GM12878 (cell line): Measurements from ENCODE around the gene TULP1. TPM values are rescaled to one million over a fixed set of nuclear protein-coding genes. Genes with fewer than 3 reads are reported as not detected.
A peak's percentile ranks its signal among the peaks of the same experiment; 100 is the strongest.

Experiments used
- microRNA-seq: library from miRNA; unstranded; fragments of <30 nt; microRNA quantifications from one replicate; pipeline ENCODE4, GENCODE V29; 2018
- polyA plus RNA-seq, 11 experiments: library from polyadenylated mRNA; depleted of rRNA in 4 of 11; unstranded in 6 of 11; stranded (reverse) in 5 of 11; fragments of >200 nt; fragmentation: Nextera tagmentation in 4 of 11; fragmentation: Illumina TruSeq in 1 of 11; extraction: Ambion mirVana in 4 of 11; extraction: Trizol in 1 of 11; gene quantifications; 1 replicate in 1 of 11; 2 replicates in 10 of 11; pipeline versions ENCODE4 v1.2.1 to v1.2.3, GENCODE V29; 2011 to 2016; ENCODE audit warnings: inconsistent platforms in 2 of 11, missing spikeins in 2 of 11, low read depth in 1 of 11
- small RNA-seq: library from RNA; depleted of rRNA; stranded (forward); fragments of <200 nt; gene quantifications from one replicate; pipeline ENCODE3, GENCODE V24; 2014
- total RNA-seq, 4 experiments: library from RNA; depleted of rRNA in 3 of 4; stranded (reverse); fragments of >200 nt in 3 of 4; fragmentation: Illumina TruSeq in 1 of 4; extraction: Trizol in 1 of 4; gene quantifications; 2 replicates each; pipeline versions ENCODE4 v1.2.1 to v1.2.3, GENCODE V29; 2013 to 2021

TULP1 gene
- total and polyA plus RNA-seq, 10 of the 15 experiments (the other 5 are each of a cell fraction or from before 2014, with no cell fraction given) = not detected

Small RNA genes within 50 kb of the gene (microRNA-seq; reads per million reads assigned to microRNA genes)
- 1.1 reads per million for gene MIR7111

Small RNA genes within 50 kb of the gene (small RNA-seq; reads per million reads assigned to genes)
- gene MIR7111 = 0.59 reads per million, percentile 14 among the genes with 10 or more reads in this experiment

Other genes with a start within 250 kb of the TULP1 start
- gene DEF6, start 215.1 kb downstream of the TULP1 start, total RNA-seq (2014; rRNA removed) = 51.1 and 55.3 TPM in 2 replicates
- 26.9 and 29.3 TPM in 2 replicates for gene DEF6, start 215.1 kb downstream of the TULP1 start, total RNA-seq (2014; rRNA removed; fragmentation: Illumina TruSeq; extraction: Trizol)
- gene DEF6, start 215.1 kb downstream of the TULP1 start, total RNA-seq (2021) = 58.1 and 66.3 TPM in 2 replicates
- gene DEF6, start 215.1 kb downstream of the TULP1 start, polyA plus RNA-seq (2011; rRNA removed) = 26.1 and 42.3 TPM in 2 replicates
- gene DEF6, start 215.1 kb downstream of the TULP1 start, polyA plus RNA-seq (2014; fragmentation: Illumina TruSeq; extraction: Trizol) = 9.3 and 21.6 TPM in 2 replicates
- 1 to 10 TPM; 3.3 to 5.1 TPM for gene DEF6, start 215.1 kb downstream of the TULP1 start, polyA plus RNA-seq (2014; fragmentation: Nextera tagmentation; extraction: Ambion mirVana)
- 59.8 and 72.1 TPM in 2 replicates for gene DEF6, start 215.1 kb downstream of the TULP1 start, polyA plus RNA-seq (2014; rRNA removed)
- gene DEF6, start 215.1 kb downstream of the TULP1 start, polyA plus RNA-seq (2016; fragmentation: Nextera tagmentation; extraction: Ambion mirVana) = 10 to 100 TPM; 59.9 to 69.5 TPM
- 4.5 and 4.9 TPM in 2 replicates for gene PPARD, start 170.3 kb downstream of the TULP1 start, total RNA-seq (2014; rRNA removed)
- gene PPARD, start 170.3 kb downstream of the TULP1 start, total RNA-seq (2014; rRNA removed; fragmentation: Illumina TruSeq; extraction: Trizol) = 2.8 and 3.2 TPM in 2 replicates
- 12.2 and 12.3 TPM in 2 replicates for gene PPARD, start 170.3 kb downstream of the TULP1 start, total RNA-seq (2021)
- 3.3 and 5.7 TPM in 2 replicates for gene PPARD, start 170.3 kb downstream of the TULP1 start, polyA plus RNA-seq (2011; rRNA removed)
- 3.1 and 7.9 TPM in 2 replicates for gene PPARD, start 170.3 kb downstream of the TULP1 start, polyA plus RNA-seq (2014; fragmentation: Illumina TruSeq; extraction: Trizol)
- gene PPARD, start 170.3 kb downstream of the TULP1 start, polyA plus RNA-seq (2014; fragmentation: Nextera tagmentation; extraction: Ambion mirVana) = under 1 TPM; 0.05 to 0.38 TPM
- gene PPARD, start 170.3 kb downstream of the TULP1 start, polyA plus RNA-seq (2014; rRNA removed) = 12.6 and 14.5 TPM in 2 replicates
- gene PPARD, start 170.3 kb downstream of the TULP1 start, polyA plus RNA-seq (2016; fragmentation: Nextera tagmentation; extraction: Ambion mirVana) = 1 to 10 TPM; 7.7 to 8.6 TPM
- 13.0 and 13.3 TPM in 2 replicates for gene FANCE, start 60.6 kb downstream of the TULP1 start, total RNA-seq (2014; rRNA removed)
- gene FANCE, start 60.6 kb downstream of the TULP1 start, total RNA-seq (2014; rRNA removed; fragmentation: Illumina TruSeq; extraction: Trizol) = 7.9 and 9.1 TPM in 2 replicates
- 11.3 and 12.8 TPM in 2 replicates for gene FANCE, start 60.6 kb downstream of the TULP1 start, total RNA-seq (2021)
- gene FANCE, start 60.6 kb downstream of the TULP1 start, polyA plus RNA-seq (2011; rRNA removed) = 6.0 and 8.1 TPM in 2 replicates
- gene FANCE, start 60.6 kb downstream of the TULP1 start, polyA plus RNA-seq (2014; fragmentation: Illumina TruSeq; extraction: Trizol) = 7.3 and 8.1 TPM in 2 replicates
- 1 to 10 TPM; 3.0 to 3.7 TPM for gene FANCE, start 60.6 kb downstream of the TULP1 start, polyA plus RNA-seq (2014; fragmentation: Nextera tagmentation; extraction: Ambion mirVana)
- gene FANCE, start 60.6 kb downstream of the TULP1 start, polyA plus RNA-seq (2014; rRNA removed) = 9.2 and 10.6 TPM in 2 replicates
- gene FANCE, start 60.6 kb downstream of the TULP1 start, polyA plus RNA-seq (2016; fragmentation: Nextera tagmentation; extraction: Ambion mirVana) = 1 to 10 TPM; 3.5 to 7.6 TPM
- 2,974 and 3,149 TPM in 2 replicates for gene RPL10A, start 44.5 kb downstream of the TULP1 start, total RNA-seq (2014; rRNA removed)
- 2,806 and 2,891 TPM in 2 replicates for gene RPL10A, start 44.5 kb downstream of the TULP1 start, total RNA-seq (2014; rRNA removed; fragmentation: Illumina TruSeq; extraction: Trizol)
- 2,346 and 2,441 TPM in 2 replicates for gene RPL10A, start 44.5 kb downstream of the TULP1 start, total RNA-seq (2021)
- gene RPL10A, start 44.5 kb downstream of the TULP1 start, polyA plus RNA-seq (2011; rRNA removed) = 3,265 and 3,380 TPM in 2 replicates
- gene RPL10A, start 44.5 kb downstream of the TULP1 start, polyA plus RNA-seq (2014; fragmentation: Illumina TruSeq; extraction: Trizol) = 2,332 and 3,478 TPM in 2 replicates
- gene RPL10A, start 44.5 kb downstream of the TULP1 start, polyA plus RNA-seq (2014; fragmentation: Nextera tagmentation; extraction: Ambion mirVana) = 1,000 to 10,000 TPM; 2,399 to 2,699 TPM
- gene RPL10A, start 44.5 kb downstream of the TULP1 start, polyA plus RNA-seq (2014; rRNA removed) = 3,639 and 4,029 TPM in 2 replicates
- gene RPL10A, start 44.5 kb downstream of the TULP1 start, polyA plus RNA-seq (2016; fragmentation: Nextera tagmentation; extraction: Ambion mirVana) = 100 to 1,000 TPM; 833 to 850 TPM
- not detected in 2 replicates for gene TEAD3, start 15.8 kb downstream of the TULP1 start, total RNA-seq (2014; rRNA removed)
- not detected in 2 replicates for gene TEAD3, start 15.8 kb downstream of the TULP1 start, total RNA-seq (2014; rRNA removed; fragmentation: Illumina TruSeq; extraction: Trizol)
- gene TEAD3, start 15.8 kb downstream of the TULP1 start, total RNA-seq (2021) = 0.28 TPM in 1 of 2 replicates, not detected in the other
- 0.03 TPM in 1 of 2 replicates, not detected in the other for gene TEAD3, start 15.8 kb downstream of the TULP1 start, polyA plus RNA-seq (2011; rRNA removed)
- gene TEAD3, start 15.8 kb downstream of the TULP1 start, polyA plus RNA-seq (2014; fragmentation: Illumina TruSeq; extraction: Trizol) = not detected in 2 replicates
- under 1 TPM in 1 of 2 experiments, not detected in 1; 0.02 TPM for gene TEAD3, start 15.8 kb downstream of the TULP1 start, polyA plus RNA-seq (2014; fragmentation: Nextera tagmentation; extraction: Ambion mirVana)
- gene TEAD3, start 15.8 kb downstream of the TULP1 start, polyA plus RNA-seq (2014; rRNA removed) = 0.04 TPM in 1 of 2 replicates, not detected in the other
- under 1 TPM; 0.18 to 0.24 TPM for gene TEAD3, start 15.8 kb downstream of the TULP1 start, polyA plus RNA-seq (2016; fragmentation: Nextera tagmentation; extraction: Ambion mirVana)
- gene FKBP5, start 176.0 kb upstream of the TULP1 start, total RNA-seq (2014; rRNA removed) = 60.3 and 67.8 TPM in 2 replicates
- 44.7 and 46.2 TPM in 2 replicates for gene FKBP5, start 176.0 kb upstream of the TULP1 start, total RNA-seq (2014; rRNA removed; fragmentation: Illumina TruSeq; extraction: Trizol)
- gene FKBP5, start 176.0 kb upstream of the TULP1 start, total RNA-seq (2021) = 81.2 and 82.8 TPM in 2 replicates
- 64.1 and 65.0 TPM in 2 replicates for gene FKBP5, start 176.0 kb upstream of the TULP1 start, polyA plus RNA-seq (2011; rRNA removed)
- 123 and 153 TPM in 2 replicates for gene FKBP5, start 176.0 kb upstream of the TULP1 start, polyA plus RNA-seq (2014; fragmentation: Illumina TruSeq; extraction: Trizol)
- gene FKBP5, start 176.0 kb upstream of the TULP1 start, polyA plus RNA-seq (2014; fragmentation: Nextera tagmentation; extraction: Ambion mirVana) = 10 to 100 TPM; 29.0 to 33.5 TPM
- 54.7 and 60.5 TPM in 2 replicates for gene FKBP5, start 176.0 kb upstream of the TULP1 start, polyA plus RNA-seq (2014; rRNA removed)
- gene FKBP5, start 176.0 kb upstream of the TULP1 start, polyA plus RNA-seq (2016; fragmentation: Nextera tagmentation; extraction: Ambion mirVana) = 100 to 1,000 TPM; 121 to 122 TPM
- gene ARMC12, start 224.1 kb upstream of the TULP1 start, total RNA-seq (2014; rRNA removed) = 0.45 and 0.49 TPM in 2 replicates
- gene ARMC12, start 224.1 kb upstream of the TULP1 start, total RNA-seq (2014; rRNA removed; fragmentation: Illumina TruSeq; extraction: Trizol) = 0.40 and 0.46 TPM in 2 replicates
- 0.56 and 1.0 TPM in 2 replicates for gene ARMC12, start 224.1 kb upstream of the TULP1 start, total RNA-seq (2021)
- gene ARMC12, start 224.1 kb upstream of the TULP1 start, polyA plus RNA-seq (2011; rRNA removed) = 0.72 and 1.6 TPM in 2 replicates
- 0.76 and 0.90 TPM in 2 replicates for gene ARMC12, start 224.1 kb upstream of the TULP1 start, polyA plus RNA-seq (2014; fragmentation: Illumina TruSeq; extraction: Trizol)
- 1 to 10 TPM in 1 of 2 experiments, under 1 TPM in 1; 0.68 to 1.5 TPM for gene ARMC12, start 224.1 kb upstream of the TULP1 start, polyA plus RNA-seq (2014; fragmentation: Nextera tagmentation; extraction: Ambion mirVana)
- gene ARMC12, start 224.1 kb upstream of the TULP1 start, polyA plus RNA-seq (2014; rRNA removed) = 1.2 TPM in 2 replicates
- gene ARMC12, start 224.1 kb upstream of the TULP1 start, polyA plus RNA-seq (2016; fragmentation: Nextera tagmentation; extraction: Ambion mirVana) = under 1 TPM; 0.10 to 0.25 TPM